Adipocyte (in vitro differentiated cells): Measurements from ENCODE around the gene MROH2A.

Experiments
- DNase-seq: peaks from one replicate; pipeline ENCODE4 v3.0.0-alpha.2; 2015; ENCODE audit warnings: low read depth
- H3K27me3 ChIP-seq: replicated peaks from 2 replicates; pipeline ENCODE4 v1.7.0; 2013; ENCODE audit warnings: mild to moderate bottlenecking, low read length, moderate library complexity; ENCODE audit not compliant: control insufficient read depth, insufficient read depth
- H3K36me3 ChIP-seq: 2 replicates; pipeline ENCODE4 v1.7.0; 2013; ENCODE audit warnings: low read length, mild to moderate bottlenecking, moderate library complexity; ENCODE audit not compliant: control insufficient read depth, insufficient read depth, severe bottlenecking
- H3K4me1 ChIP-seq: 2 replicates; pipeline ENCODE4 v1.7.0; 2013; ENCODE audit warnings: mild to moderate bottlenecking, low read length, moderate library complexity; ENCODE audit not compliant: control insufficient read depth, insufficient read depth
- H3K4me3 ChIP-seq: 2 replicates; pipeline ENCODE4 v1.7.0; 2013; ENCODE audit warnings: mild to moderate bottlenecking, low read length, moderate library complexity
- H3K9ac ChIP-seq: 2 replicates; pipeline ENCODE4 v1.7.0; 2013; ENCODE audit warnings: mild to moderate bottlenecking, low read length, moderate library complexity
- H3K9me3 ChIP-seq: 2 replicates; pipeline ENCODE4 v1.7.0; 2013; ENCODE audit warnings: mild to moderate bottlenecking, low read length, moderate library complexity; ENCODE audit not compliant: control insufficient read depth

The MROH2A gene

DNA sequence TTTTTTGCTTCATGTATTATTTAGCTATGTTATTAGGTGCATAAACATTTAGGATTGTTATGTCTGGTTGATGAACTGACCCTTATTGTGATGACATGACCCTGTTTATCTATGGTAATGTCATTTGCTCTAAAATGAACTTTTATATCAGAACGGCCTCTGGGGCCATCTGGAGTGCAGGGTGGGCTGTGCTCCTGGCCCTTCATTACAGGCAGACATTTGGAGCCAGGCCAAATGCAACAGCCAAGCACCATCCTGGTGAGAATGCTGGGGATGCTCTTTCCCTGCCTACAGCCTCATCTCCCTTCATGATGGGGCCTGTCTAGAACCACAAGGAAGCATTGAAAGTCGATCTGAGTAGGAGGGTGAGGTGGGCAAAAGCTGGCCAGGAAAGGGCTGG lies 38.2 kb downstream of the MROH2A start:
- no peaks in the 10 kb centered on the region for H3K36me3 ChIP-seq

DNA sequence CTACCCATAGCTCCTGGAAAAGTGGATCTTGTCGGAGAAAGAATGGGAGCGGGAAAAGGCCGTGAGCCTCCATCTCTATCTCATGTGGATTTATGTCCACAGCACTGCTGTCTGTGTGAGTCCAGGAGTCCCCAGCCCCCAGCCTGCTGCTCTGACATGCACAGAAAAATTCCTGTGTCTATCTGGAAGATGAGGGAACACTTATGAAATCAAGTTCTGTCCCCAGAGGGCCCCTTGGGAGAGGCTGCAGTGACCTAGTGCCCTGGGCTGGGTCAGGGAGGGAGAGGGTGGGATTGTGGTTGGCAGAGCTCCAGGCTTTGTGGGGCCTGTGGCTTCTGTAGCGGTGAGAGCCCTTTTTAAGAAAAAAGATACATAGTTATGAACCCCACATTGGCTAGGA lies 38.6 kb downstream of the MROH2A start:
- H3K36me3 ChIP-seq, result no peaks in the 10 kb centered on the region
- no peaks in the 10 kb centered on the region for H3K9me3 ChIP-seq
- peaks cover 4% of the 10 kb centered on the region for H3K27me3 ChIP-seq
- H3K4me3 ChIP-seq, result no peak overlapping the region
- DNase-seq, result peak; percentile 37
- H3K4me1 ChIP-seq, result peaks cover 28% of the 10 kb centered on the region
- H3K9ac ChIP-seq, result peak overlapping the region; percentile 35

More for the DNA sequence above, 38.2 kb downstream of the MROH2A start:
- Histone ChIP-seq H3K4me1 (peaks cover 28% of the 10 kb centered on the region), H3K27me3 (peaks cover 2% of the 10 kb centered on the region), H3K9me3 (no peaks in the 10 kb centered on the region), H3K4me3 (no peak overlapping the region), H3K9ac (peak overlapping the region; percentile 35)
- DNase-seq, result peak; percentile 15

GRCh38 chr2:233817361-233817911 lies 39.3 kb downstream of the MROH2A start:
- DNase-seq, result peak; percentile 24
- H3K36me3 ChIP-seq, result no peaks in the 10 kb centered on the region

GRCh38 chr2:233817995-233818638 lies 40.0 kb downstream of the MROH2A start:
- Histone ChIP-seq H3K4me3 (no peak overlapping the region), H3K36me3 (no peaks in the 10 kb centered on the region), H3K9ac (peak overlapping the region; percentile 34), H3K4me1 (peaks cover 28% of the 10 kb centered on the region), H3K9me3 (no peaks in the 10 kb centered on the region), H3K27me3 (peaks cover 4% of the 10 kb centered on the region)
- no peak for DNase-seq

More at GRCh38 chr2:233817361-233817911, 39.3 kb downstream of the MROH2A start:
- H3K9ac ChIP-seq, result peak overlapping the region; percentile 34
- H3K9me3 ChIP-seq, result no peaks in the 10 kb centered on the region
- H3K27me3 ChIP-seq, result peaks cover 4% of the 10 kb centered on the region
- peaks cover 28% of the 10 kb centered on the region for H3K4me1 ChIP-seq
- no peak overlapping the region for H3K4me3 ChIP-seq

DNA sequence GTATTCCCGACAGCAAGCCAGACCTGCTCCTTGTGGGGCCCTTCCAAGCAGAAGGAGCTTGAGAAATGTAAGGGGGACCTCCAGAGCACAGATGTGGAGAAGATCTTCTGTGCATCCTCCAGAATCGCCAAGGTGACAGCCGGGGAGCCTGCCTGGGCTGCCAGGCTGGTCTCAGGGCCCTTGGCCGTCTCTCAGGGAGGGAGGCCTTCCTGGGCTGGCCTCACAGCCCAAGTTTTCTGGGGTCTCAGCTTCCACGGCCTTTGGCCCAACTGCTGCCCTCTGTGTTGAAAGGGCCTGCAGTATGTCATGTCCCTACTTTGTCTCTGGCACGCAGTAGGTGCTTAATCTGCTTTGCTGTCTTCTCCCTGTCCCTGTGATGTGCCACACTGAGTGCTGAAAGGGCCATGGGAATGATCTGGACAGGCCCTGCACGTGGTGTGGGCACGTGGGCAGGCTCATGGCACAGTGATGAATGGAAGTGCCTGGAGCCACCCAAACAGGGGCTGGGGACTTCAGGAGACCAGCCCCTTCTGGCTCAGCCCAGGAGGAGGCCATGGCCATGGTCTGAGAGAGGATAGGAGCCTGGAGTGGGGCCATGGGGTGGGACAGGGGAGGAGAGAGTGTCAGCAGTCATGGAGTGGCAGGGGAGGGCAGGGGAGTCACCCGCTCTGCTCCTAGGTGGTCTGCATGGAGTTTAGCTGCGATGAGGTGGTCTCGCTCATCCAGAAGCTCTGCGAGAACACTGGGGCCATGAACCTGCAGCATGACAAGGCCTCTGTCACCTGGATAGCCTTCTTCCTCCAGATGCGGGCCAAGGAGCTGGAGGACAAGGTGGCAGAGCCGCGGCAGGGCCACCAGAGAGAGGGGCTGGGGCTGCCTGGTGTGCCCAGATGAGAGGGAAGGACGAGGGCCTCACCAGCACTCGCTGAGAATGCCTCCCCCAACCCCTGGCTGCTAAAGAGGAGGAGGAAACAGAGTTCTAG lies 40.8 kb downstream of the MROH2A start:
- Histone ChIP-seq H3K9me3 (no peaks in the 10 kb centered on the region), H3K27me3 (peaks cover 4% of the 10 kb centered on the region), H3K9ac (no peak overlapping the region), H3K4me3 (no peak overlapping the region), H3K36me3 (no peaks in the 10 kb centered on the region), H3K4me1 (peaks cover 28% of the 10 kb centered on the region)
- no peak for DNase-seq

- peak; percentile 11 for DNase-seq
Observed at GRCh38 chr2:233819884-233820773, 42.0 kb downstream of the MROH2A start.

GRCh38 chr2:233820774-233821105 lies 42.6 kb downstream of the MROH2A start:
- no peak for DNase-seq
- H3K9me3 ChIP-seq, result no peaks in the 10 kb centered on the region
- H3K27me3 ChIP-seq, result peaks cover 4% of the 10 kb centered on the region
- no peak overlapping the region for H3K4me3 ChIP-seq
- no peaks in the 10 kb centered on the region for H3K36me3 ChIP-seq
- H3K4me1 ChIP-seq, result peaks cover 28% of the 10 kb centered on the region
- H3K9ac ChIP-seq, result no peak overlapping the region

More at GRCh38 chr2:233819884-233820773, 42.0 kb downstream of the MROH2A start:
- Histone ChIP-seq H3K9ac (no peak overlapping the region), H3K36me3 (no peaks in the 10 kb centered on the region), H3K4me3 (no peak overlapping the region), H3K9me3 (no peaks in the 10 kb centered on the region), H3K27me3 (peaks cover 4% of the 10 kb centered on the region), H3K4me1 (peaks cover 28% of the 10 kb centered on the region)

DNA sequence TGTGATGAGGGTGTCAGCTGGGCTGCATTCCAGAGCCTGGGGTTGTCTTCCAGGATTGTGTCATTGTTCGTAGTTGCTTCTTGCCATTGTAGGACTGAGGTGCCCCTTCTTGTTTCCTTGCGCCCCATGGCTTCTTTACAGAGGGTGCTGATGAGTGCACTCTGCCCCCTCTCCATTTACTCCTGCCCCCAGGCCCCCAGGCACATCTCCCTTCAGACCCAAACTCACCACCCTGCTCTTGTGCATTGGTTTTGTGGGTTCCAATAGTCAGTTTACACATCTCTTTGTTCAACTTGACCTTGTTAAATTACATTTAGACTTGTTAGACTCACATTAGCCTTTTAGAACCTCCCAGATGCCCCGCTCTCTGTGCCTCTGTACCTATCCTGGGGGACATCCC lies 43.1 kb downstream of the MROH2A start:
- H3K9ac ChIP-seq, result no peak overlapping the region
- peaks cover 25% of the 10 kb centered on the region for H3K4me1 ChIP-seq
- no peak overlapping the region for H3K4me3 ChIP-seq
- DNase-seq, result no peak
- peaks cover 4% of the 10 kb centered on the region for H3K27me3 ChIP-seq
- H3K9me3 ChIP-seq, result peaks cover under 1% of the 10 kb centered on the region
- H3K36me3 ChIP-seq, result no peaks in the 10 kb centered on the region

DNA sequence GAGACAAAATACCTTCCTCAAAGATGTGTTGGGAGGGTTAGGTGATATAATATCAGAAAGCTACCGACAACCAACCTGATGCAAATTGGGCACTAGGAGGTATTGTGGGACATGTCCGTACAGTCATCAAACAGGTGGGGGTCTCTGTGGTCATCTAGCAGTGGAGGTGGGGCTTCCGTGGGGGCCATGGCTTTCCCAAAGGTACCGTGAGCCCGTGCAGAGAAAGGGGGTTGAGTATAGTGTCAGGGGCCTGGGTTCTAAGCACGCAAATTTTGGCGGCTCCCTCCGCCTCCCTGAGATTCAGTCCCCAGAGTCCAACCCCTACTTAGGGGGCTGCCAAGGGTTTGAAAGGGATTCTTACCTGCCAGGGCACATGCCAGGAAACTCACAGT lies 43.6 kb downstream of the MROH2A start:
- H3K27me3 ChIP-seq, result peaks cover 4% of the 10 kb centered on the region
- H3K4me1 ChIP-seq, result peaks cover 20% of the 10 kb centered on the region
- H3K4me3 ChIP-seq, result no peak overlapping the region
- H3K36me3 ChIP-seq, result no peaks in the 10 kb centered on the region
- H3K9me3 ChIP-seq, result peaks cover 6% of the 10 kb centered on the region
- DNase-seq, result no peak
- no peak overlapping the region for H3K9ac ChIP-seq

DNA sequence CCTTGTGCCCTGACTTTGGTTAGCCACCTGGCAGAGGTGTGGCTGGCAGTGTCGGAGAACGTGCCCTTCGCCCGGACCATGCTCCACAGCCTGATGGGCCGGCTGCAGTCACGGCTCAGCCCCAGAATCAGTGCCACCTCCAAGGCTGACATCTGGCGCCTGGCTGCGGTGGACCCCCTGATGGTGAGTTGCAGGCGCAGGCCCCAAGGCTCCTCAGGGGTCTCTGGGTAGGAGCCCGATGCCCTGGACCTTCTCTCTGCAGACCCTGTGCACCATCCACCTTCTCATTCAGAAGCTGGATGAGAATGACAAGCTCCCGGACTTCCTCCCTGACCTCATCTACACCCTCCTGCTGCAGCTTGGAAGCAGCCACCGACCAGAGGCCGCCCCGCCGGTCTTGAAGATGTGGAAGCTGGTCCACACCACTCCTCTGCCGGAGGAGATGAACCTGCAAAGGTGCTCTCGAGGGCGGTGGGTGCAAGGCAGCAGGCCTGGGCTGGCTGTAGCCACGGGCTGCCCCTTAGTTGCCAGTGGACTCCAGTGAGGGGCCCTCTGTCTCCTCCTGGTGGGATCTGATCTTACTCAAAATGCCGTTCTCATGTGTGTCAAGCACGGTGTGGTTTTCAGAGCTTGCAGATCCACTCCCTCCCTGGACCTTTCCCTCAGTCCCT lies 44.1 kb downstream of the MROH2A start:
- no peaks in the 10 kb centered on the region for H3K36me3 ChIP-seq
- DNase-seq, result no peak
- H3K4me1 ChIP-seq, result peaks cover 15% of the 10 kb centered on the region
- H3K4me3 ChIP-seq, result no peak overlapping the region
- H3K9me3 ChIP-seq, result peaks cover 8% of the 10 kb centered on the region
- H3K27me3 ChIP-seq, result peaks cover 4% of the 10 kb centered on the region
- no peak overlapping the region for H3K9ac ChIP-seq
